NCI-H524 (cell line): ENCODE results near the gene RGS10.
"Not testable (repeated sequence)": the region's sequence is repeated elsewhere in the genome, so short reads cannot be mapped to it uniquely, and the experiment has no call there.

Experiments
- DNase-seq, 2 experiments: peaks; one replicate each; lab custom pipeline; 2025; lab: John Stamatoyannopoulos, UW

RGS10 gene

GRCh38 chr10:119468542-119469324, 73.8 kb downstream of the RGS10 start:
- DNase-seq: no peak

GRCh38 chr10:119466655-119467054, 75.9 kb downstream of the RGS10 start:
- no peak for DNase-seq

GRCh38 chr10:119466076-119466475, 76.4 kb downstream of the RGS10 start:
- no peak for DNase-seq

GRCh38 chr10:119465085-119465484, 77.4 kb downstream of the RGS10 start:
- no peak for DNase-seq

- DNase-seq: not testable (repeated sequence)
Measured at GRCh38 chr10:119463195-119463594, 79.3 kb downstream of the RGS10 start.

GRCh38 chr10:119462773-119463172, 79.7 kb downstream of the RGS10 start:
- no peak for DNase-seq

- DNase-seq: no peak
Measured at GRCh38 chr10:119461923-119462322, 80.6 kb downstream of the RGS10 start.

GRCh38 chr10:119461380-119461779, 81.1 kb downstream of the RGS10 start:
- DNase-seq: no peak

GRCh38 chr10:119460369-119461195, 81.9 kb downstream of the RGS10 start:
- DNase-seq: no peak

- no peak for DNase-seq
Measured at GRCh38 chr10:119459681-119460340, 82.7 kb downstream of the RGS10 start.

GRCh38 chr10:119457966-119458766, 84.4 kb downstream of the RGS10 start:
- no peak for DNase-seq

GRCh38 chr10:119456435-119456810, 86.1 kb downstream of the RGS10 start:
- DNase-seq: no peak

- DNase-seq: no peak
Measured at GRCh38 chr10:119455609-119456434, 86.7 kb downstream of the RGS10 start.

- no peak for DNase-seq
Measured at GRCh38 chr10:119454990-119455389, 87.5 kb downstream of the RGS10 start.

GRCh38 chr10:119454316-119454715, 88.2 kb downstream of the RGS10 start:
- no peak for DNase-seq

- no peak for DNase-seq
Measured at GRCh38 chr10:119453313-119453712, 89.2 kb downstream of the RGS10 start.

- no peak for DNase-seq
Measured at GRCh38 chr10:119452396-119452795, 90.1 kb downstream of the RGS10 start.

- DNase-seq: no peak
Measured at GRCh38 chr10:119451300-119451896, 91.1 kb downstream of the RGS10 start.

- DNase-seq: no peak
Measured at GRCh38 chr10:119450606-119451299, 91.8 kb downstream of the RGS10 start.
